Retinal pigment epithelial cell (primary cell): ENCODE measurements around the gene SERPINB5.

Experiments
- DNase-seq: peaks from one replicate; pipeline ENCODE4 v3.0.0-alpha.2; 2010; ENCODE audit warnings: low read depth
- H3K4me3 ChIP-seq: 2 replicates; pipeline ENCODE4 v1.5.1; 2011; ENCODE audit warnings: mild to moderate bottlenecking, low read length, control low read depth, moderate library complexity
- CTCF ChIP-seq: conservative IDR thresholded peaks from 2 replicates; pipeline ENCODE4 v1.5.1; 2011; ENCODE audit warnings: low read depth, low read length, control low read depth, inconsistent platforms

The SERPINB5 gene

GRCh38 chr18:63553081-63553480 lies 76.3 kb downstream of the SERPINB5 start:
- no peak for TF ChIP-seq CTCF

More at GRCh38 chr18:63553081-63553480, 76.3 kb downstream of the SERPINB5 start:
- DNase-seq: peak; percentile 34
- no peak overlapping the region for H3K4me3 ChIP-seq
